H1 (cell line): ENCODE results near the gene TBC1D30. TPM values are rescaled to one million over a fixed set of nuclear protein-coding genes. Genes with fewer than 3 reads are reported as not detected.

Experiments used
- MAX ChIP-seq: IDR thresholded peaks from 2 replicates; pipeline ENCODE4 v1.6.1; 2012; ENCODE audit warnings: inconsistent platforms
- polyA plus RNA-seq, 7 experiments: library from polyadenylated mRNA; depleted of rRNA in 3 of 7; stranded (reverse) in 5 of 7; unstranded in 2 of 7; fragments of >200 nt in 5 of 7; fragments of 200-250 nt in 2 of 7; gene quantifications; 1 replicate in 5 of 7; 2 replicates in 1 of 7; 4 replicates in 1 of 7; pipeline versions ENCODE4 v1.2.1 to v1.2.3, GENCODE V29; 2011 to 2013; ENCODE audit warnings: missing spikeins in 2 of 7, mixed read lengths in 2 of 7
- total RNA-seq: library from RNA; stranded (reverse); fragmentation: NEBNext Ultra II Directional; extraction: Animal tissue kit (Norgen Biotek cat#: 25700); gene quantifications from 2 replicates; pipeline ENCODE4 v1.2.1, GENCODE V29; 2021
- TF ChIP-seq, protein P1 (sequence below), 3 experiments: IDR thresholded peaks; 1 replicate in 2 of 3; 2 replicates in 1 of 3; pipeline versions ENCODE4 v1.5.1 to v1.6.1; 2011; ENCODE audit warnings: low read length in 3 of 3, mild to moderate bottlenecking in 3 of 3, inconsistent platforms in 2 of 3, low read depth in 1 of 3, moderate library complexity in 1 of 3; ENCODE audit not compliant: insufficient read depth in 1 of 3; ENCODE audit errors: control extremely low read depth in 1 of 3

Gene TBC1D30
- total and polyA plus RNA-seq, 2 of the 8 experiments (the other 6 are each of a cell fraction or from before 2014, with no cell fraction given), result 2.8 to 5.5 TPM

DNA sequence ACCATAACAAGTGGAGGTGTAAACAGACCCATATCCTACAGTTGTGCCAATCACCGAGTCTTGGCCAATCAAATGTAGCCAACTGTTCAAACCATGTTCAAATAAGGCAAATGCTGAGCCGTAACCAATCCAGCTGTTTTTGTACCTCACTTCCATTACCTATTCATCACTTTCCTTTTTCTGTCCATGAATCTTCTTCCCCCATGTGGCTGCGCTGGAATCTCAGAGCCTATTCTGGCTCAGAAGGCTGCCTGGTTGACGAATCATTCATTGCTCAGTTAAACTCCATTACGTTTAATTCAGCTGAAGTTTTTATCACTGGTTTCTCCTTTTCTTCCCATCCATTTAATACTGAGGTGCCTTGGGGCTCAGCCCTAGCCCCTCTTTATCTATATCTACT, 71.1 kb downstream of the TBC1D30 start (continued):
- TF ChIP-seq, protein P1, sequence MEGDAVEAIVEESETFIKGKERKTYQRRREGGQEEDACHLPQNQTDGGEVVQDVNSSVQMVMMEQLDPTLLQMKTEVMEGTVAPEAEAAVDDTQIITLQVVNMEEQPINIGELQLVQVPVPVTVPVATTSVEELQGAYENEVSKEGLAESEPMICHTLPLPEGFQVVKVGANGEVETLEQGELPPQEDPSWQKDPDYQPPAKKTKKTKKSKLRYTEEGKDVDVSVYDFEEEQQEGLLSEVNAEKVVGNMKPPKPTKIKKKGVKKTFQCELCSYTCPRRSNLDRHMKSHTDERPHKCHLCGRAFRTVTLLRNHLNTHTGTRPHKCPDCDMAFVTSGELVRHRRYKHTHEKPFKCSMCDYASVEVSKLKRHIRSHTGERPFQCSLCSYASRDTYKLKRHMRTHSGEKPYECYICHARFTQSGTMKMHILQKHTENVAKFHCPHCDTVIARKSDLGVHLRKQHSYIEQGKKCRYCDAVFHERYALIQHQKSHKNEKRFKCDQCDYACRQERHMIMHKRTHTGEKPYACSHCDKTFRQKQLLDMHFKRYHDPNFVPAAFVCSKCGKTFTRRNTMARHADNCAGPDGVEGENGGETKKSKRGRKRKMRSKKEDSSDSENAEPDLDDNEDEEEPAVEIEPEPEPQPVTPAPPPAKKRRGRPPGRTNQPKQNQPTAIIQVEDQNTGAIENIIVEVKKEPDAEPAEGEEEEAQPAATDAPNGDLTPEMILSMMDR (IDR thresholded peaks at IDR 0.05; ENCODE audit: control extremely low read depth in 1 of 3, insufficient read depth in 1 of 3, low read depth in 1 of 3, low read length in 3 of 3), result no peak
- TF ChIP-seq MAX, result no peak
